Neuronal stem cell (in vitro differentiated cells): ENCODE measurements around the gene VGLL4.

Experiments
- DNase-seq: peaks from one replicate; pipeline ENCODE4 v3.0.0-alpha.2; 2013; ENCODE audit warnings: low spot score
- H2AFZ ChIP-seq: one replicate; pipeline ENCODE4 v1.6.1; 2013; ENCODE audit warnings: mild to moderate bottlenecking, low read length, inconsistent platforms
- H2AK5ac ChIP-seq: 2 replicates; pipeline ENCODE4 v1.6.1; 2013; ENCODE audit warnings: low read depth, mild to moderate bottlenecking, inconsistent platforms, low read length, moderate library complexity, mixed read lengths
- H2BK120ac ChIP-seq: 2 replicates; pipeline ENCODE4 v1.6.1; 2013; ENCODE audit warnings: low read depth, mild to moderate bottlenecking, inconsistent platforms, low read length, moderate library complexity, mixed read lengths
- H2BK12ac ChIP-seq: one replicate; pipeline ENCODE4 v1.6.1; 2013; ENCODE audit warnings: low read length, inconsistent platforms
- H2BK15ac ChIP-seq: 2 replicates; pipeline ENCODE4 v1.6.1; 2013; ENCODE audit warnings: mild to moderate bottlenecking, low read length, inconsistent platforms, mixed read lengths
- H2BK5ac ChIP-seq: one replicate; pipeline ENCODE4 v1.6.1; 2013; ENCODE audit warnings: inconsistent platforms, mild to moderate bottlenecking, low read length, moderate library complexity
- H3K14ac ChIP-seq: one replicate; pipeline ENCODE4 v1.6.1; 2013; ENCODE audit warnings: low read length, inconsistent platforms
- H3K18ac ChIP-seq: 2 replicates; pipeline ENCODE4 v1.6.1; 2013; ENCODE audit warnings: low read length, inconsistent platforms
- H3K23ac ChIP-seq: 2 replicates; pipeline ENCODE4 v1.6.1; 2013; ENCODE audit warnings: low read depth, mild to moderate bottlenecking, mixed read lengths, low read length, inconsistent platforms; ENCODE audit not compliant: poor library complexity
- H3K27ac ChIP-seq: replicated peaks from 3 replicates; pipeline ENCODE4 v1.5.1; 2013; ENCODE audit warnings: low read length, inconsistent platforms
- H3K27me3 ChIP-seq, 3 experiments: 2 replicates each; pipeline ENCODE4 v1.6.1; 2013; ENCODE audit warnings: low read length in 3 of 3, mild to moderate bottlenecking in 2 of 3, inconsistent platforms in 1 of 3, low read depth in 1 of 3, mixed read lengths in 1 of 3, moderate library complexity in 1 of 3; ENCODE audit not compliant: control insufficient read depth in 3 of 3, insufficient read depth in 3 of 3
- H3K36me3 ChIP-seq, 2 donors: replicated peaks in 1 of 2; 2 replicates each; pipeline ENCODE4 v1.6.1; 2013; ENCODE audit warnings: low read length in 2 of 2; ENCODE audit not compliant: control insufficient read depth in 2 of 2, insufficient read depth in 2 of 2
- H3K4ac ChIP-seq: 2 replicates; pipeline ENCODE4 v1.6.1; 2013; ENCODE audit warnings: inconsistent platforms, mild to moderate bottlenecking, low read length, moderate library complexity
- H3K4me1 ChIP-seq, 2 donors: 1 replicate in 1 of 2; 2 replicates in 1 of 2; pipeline ENCODE4 v1.6.1; 2013; ENCODE audit warnings: low read length in 2 of 2, low read depth in 1 of 2; ENCODE audit not compliant: control insufficient read depth in 2 of 2, insufficient read depth in 1 of 2
- H3K4me2 ChIP-seq: one replicate; pipeline ENCODE4 v1.6.1; 2013; ENCODE audit warnings: mild to moderate bottlenecking, low read length, inconsistent platforms; ENCODE audit not compliant: insufficient read depth, poor library complexity, severe bottlenecking
- H3K4me3 ChIP-seq, 2 donors: 2 replicates each; pipeline ENCODE4 v1.5.1; 2013; ENCODE audit warnings: low read length in 2 of 2, mild to moderate bottlenecking in 2 of 2, inconsistent platforms in 1 of 2, moderate library complexity in 1 of 2
- H3K79me1 ChIP-seq: one replicate; pipeline ENCODE4 v1.6.1; 2013; ENCODE audit warnings: low read depth, mild to moderate bottlenecking, inconsistent platforms, low read length, moderate library complexity
- H3K9ac ChIP-seq: one replicate; pipeline ENCODE4 v1.6.1; 2013; ENCODE audit warnings: mild to moderate bottlenecking, low read depth, low read length, inconsistent platforms; ENCODE audit not compliant: poor library complexity
- H3K9me3 ChIP-seq, 2 donors: replicated peaks in 1 of 2; 2 replicates each; pipeline versions ENCODE3 to v1.6.1; 2013; ENCODE audit warnings: low read length in 2 of 2, mild to moderate bottlenecking in 2 of 2, inconsistent platforms in 1 of 2, low read depth in 1 of 2, mixed read lengths in 1 of 2, moderate library complexity in 1 of 2; ENCODE audit not compliant: control insufficient read depth in 2 of 2, insufficient read depth in 1 of 2
- H4K8ac ChIP-seq: one replicate; pipeline ENCODE4 v1.6.1; 2013; ENCODE audit warnings: low read depth, mild to moderate bottlenecking, inconsistent platforms, low read length, moderate library complexity
- H4K91ac ChIP-seq: one replicate; pipeline ENCODE4 v1.6.1; 2013; ENCODE audit warnings: low read length, low read depth, mild to moderate bottlenecking, inconsistent platforms; ENCODE audit not compliant: poor library complexity
- WGBS, 2 donors: extraction: QIAGEN DNeasy Blood & Tissue Kit; methylation state at CpG; one replicate each; pipeline ENCODE4 v1.1.7; 2013; ENCODE audit warnings: missing lambda C conversion rate in 2 of 2, mixed read lengths in 1 of 2; ENCODE audit not compliant: insufficient read length in 2 of 2, insufficient replicate concordance in 1 of 2; ENCODE audit errors: extremely low coverage in 2 of 2; 5-methylcytosine and 5-hydroxymethylcytosine counted together

The VGLL4 gene

DNA sequence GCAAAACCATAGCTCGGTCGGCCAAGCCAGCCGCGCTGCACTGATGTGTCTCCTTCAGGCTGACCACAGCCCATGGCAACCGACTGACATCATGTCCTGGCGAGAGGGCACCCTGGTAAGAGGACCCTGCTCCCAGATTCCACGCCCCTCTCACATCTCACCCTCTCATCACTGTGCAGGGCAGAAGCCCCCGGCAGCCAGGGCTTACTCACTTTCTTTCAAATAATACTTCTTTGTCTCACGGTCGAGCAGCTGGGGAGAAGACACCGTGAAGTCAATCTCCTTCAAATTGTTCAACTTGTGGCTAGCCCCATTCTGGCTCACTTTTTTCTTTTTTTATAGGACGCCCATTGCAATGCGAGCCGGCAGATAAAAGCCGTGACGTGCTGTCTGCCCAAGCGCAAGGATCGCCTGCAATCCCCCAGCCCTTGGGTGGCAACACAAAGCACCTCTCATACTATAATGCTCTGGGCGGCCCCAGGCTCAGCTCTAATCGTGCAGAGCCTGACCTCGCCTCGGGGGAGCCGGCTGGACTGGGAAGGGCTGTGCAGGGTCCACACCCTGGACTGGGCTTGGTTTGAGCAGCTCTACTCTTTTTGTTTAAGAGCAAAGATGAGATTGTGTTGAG, 33.6 kb downstream of the VGLL4 start:
- H3K14ac ChIP-seq = no peak overlapping the region
- no peaks in the 10 kb centered on the region for H3K27me3 ChIP-seq
- H4K8ac ChIP-seq = no peak overlapping the region
- no peak overlapping the region for H2BK12ac ChIP-seq
- peaks cover 0 to 3% of the 10 kb centered on the region in 2 donors for H3K9me3 ChIP-seq
- no peak overlapping the region for H2AFZ ChIP-seq
- WGBS, 2 donors = no CpG with 5 or more reads among the region's 23 CpGs
- peaks cover 20 to 29% of the 10 kb centered on the region in 2 donors for H3K4me1 ChIP-seq
- H2AK5ac ChIP-seq = no peak overlapping the region
- H2BK120ac ChIP-seq = no peak overlapping the region
- no peak overlapping the region for H3K9ac ChIP-seq
- peak overlapping the region; percentile 91 for H3K18ac ChIP-seq
- peaks cover 13% of the 10 kb centered on the region for H3K79me1 ChIP-seq
- H3K36me3 ChIP-seq = peaks cover 0 to 53% of the 10 kb centered on the region in 2 donors
- H3K4me3 ChIP-seq = no peak overlapping the region
- H3K4ac ChIP-seq = no peak overlapping the region
- DNase-seq = no peak
- H2BK15ac ChIP-seq = no peak overlapping the region
- no peak overlapping the region for H2BK5ac ChIP-seq
- peak overlapping the region; percentile 31 for H3K4me2 ChIP-seq
- H3K23ac ChIP-seq = no peak overlapping the region
- no peak overlapping the region for H3K27ac ChIP-seq
- no peak overlapping the region for H4K91ac ChIP-seq

- Histone ChIP-seq H2AFZ (no peak overlapping the region), H3K4me1 (peaks cover 23 to 29% of the 10 kb centered on the region in 2 donors), H2BK120ac (no peak overlapping the region), H2BK5ac (no peak overlapping the region), H3K4me2 (no peak overlapping the region), H3K14ac (peak overlapping the region; percentile 65), H2BK15ac (no peak overlapping the region), H3K36me3 (peaks cover 0 to 52% of the 10 kb centered on the region in 2 donors), H3K18ac (peak overlapping the region; percentile 81), H2AK5ac (no peak overlapping the region), H3K4ac (no peak overlapping the region), H4K91ac (no peak overlapping the region), H2BK12ac (no peak overlapping the region), H3K27ac (no peak overlapping the region), H4K8ac (no peak overlapping the region), H3K9me3 (peaks cover 0 to 3% of the 10 kb centered on the region in 2 donors), H3K27me3 (no peaks in the 10 kb centered on the region), H3K23ac (no peak overlapping the region), H3K4me3 (no peak overlapping the region), H3K9ac (no peak overlapping the region), H3K79me1 (peaks cover 13% of the 10 kb centered on the region)
- DNase-seq = no peak
- WGBS, 2 donors = no CpG with 5 or more reads among the region's 9 CpGs
Observed at GRCh38 chr3:11609481-11609880, 34.2 kb downstream of the VGLL4 start.

GRCh38 chr3:11607816-11608215, 35.9 kb downstream of the VGLL4 start:
- no peak for DNase-seq
- no CpG with 5 or more reads among the region's 3 CpGs for WGBS, 2 donors

GRCh38 chr3:11606865-11607440, 36.8 kb downstream of the VGLL4 start:
- WGBS, 2 donors = no CpG with 5 or more reads among the region's 6 CpGs
- Histone ChIP-seq H3K18ac (no peak overlapping the region), H3K27ac (no peak overlapping the region)

More at GRCh38 chr3:11607816-11608215, 35.9 kb downstream of the VGLL4 start:
- H3K9me3 ChIP-seq = peaks cover 0 to 3% of the 10 kb centered on the region in 2 donors
- no peak overlapping the region for H3K9ac ChIP-seq
- H3K4me2 ChIP-seq = no peak overlapping the region
- H3K14ac ChIP-seq = no peak overlapping the region
- no peak overlapping the region for H3K4ac ChIP-seq
- no peak overlapping the region for H2BK15ac ChIP-seq
- H3K79me1 ChIP-seq = peaks cover 15% of the 10 kb centered on the region
- peaks cover 33% of the 10 kb centered on the region in 2 donors for H3K4me1 ChIP-seq
- H3K23ac ChIP-seq = no peak overlapping the region
- no peak overlapping the region for H4K91ac ChIP-seq
- no peak overlapping the region for H2BK5ac ChIP-seq
- no peak overlapping the region for H3K27ac ChIP-seq
- no peak overlapping the region for H3K18ac ChIP-seq
- no peak overlapping the region for H2BK12ac ChIP-seq
- H3K4me3 ChIP-seq = no peak overlapping the region
- peaks cover 0 to 43% of the 10 kb centered on the region in 2 donors for H3K36me3 ChIP-seq
- H2BK120ac ChIP-seq = no peak overlapping the region
- H2AK5ac ChIP-seq = no peak overlapping the region
- H4K8ac ChIP-seq = no peak overlapping the region
- H2AFZ ChIP-seq = no peak overlapping the region
- H3K27me3 ChIP-seq = no peaks in the 10 kb centered on the region

More at GRCh38 chr3:11606865-11607440, 36.8 kb downstream of the VGLL4 start:
- Histone ChIP-seq H4K8ac (no peak overlapping the region), H2BK120ac (no peak overlapping the region), H3K9ac (no peak overlapping the region), H3K36me3 (peaks cover 0 to 43% of the 10 kb centered on the region in 2 donors), H2BK15ac (no peak overlapping the region), H3K14ac (no peak overlapping the region), H3K4me3 (no peak overlapping the region), H3K4me1 (peaks cover 31 to 33% of the 10 kb centered on the region in 2 donors), H3K79me1 (peaks cover 15% of the 10 kb centered on the region), H2BK5ac (no peak overlapping the region), H4K91ac (no peak overlapping the region), H3K9me3 (peaks cover 0 to 3% of the 10 kb centered on the region in 2 donors), H2AFZ (no peak overlapping the region), H3K4me2 (no peak overlapping the region), H3K23ac (no peak overlapping the region), H3K4ac (no peak overlapping the region), H2BK12ac (no peak overlapping the region), H2AK5ac (no peak overlapping the region), H3K27me3 (no peaks in the 10 kb centered on the region)
- no peak for DNase-seq
